Uterus (tissue), 2 donors: ENCODE results near the gene HCAR1.

ENCODE experiments used
- CTCF ChIP-seq, 4 experiments: fragments of 200-600 bp in 2 of 4; fragments of 450-650 bp in 2 of 4; sonication (generic) in 2 of 4; IDR thresholded peaks; one replicate each; pipeline ENCODE4 v1.5.1; 2016 to 2019; ENCODE audit warnings: antibody characterized with exemption in 4 of 4, mild to moderate bottlenecking in 2 of 4, moderate library complexity in 1 of 4
- POLR2A ChIP-seq, 2 donors: fragments of 450-650 bp; IDR thresholded peaks; one replicate each; pipeline ENCODE4 v1.6.1; 2016; ENCODE audit warnings: antibody characterized with exemption in 2 of 2, mild to moderate bottlenecking in 1 of 2, moderate library complexity in 1 of 2

- TF ChIP-seq CTCF (IDR thresholded peaks at IDR 0.05) (no peak), POLR2A (IDR thresholded peaks at IDR 0.05) (no peak)
Measured at GRCh38 chr12:122738571-122738970, 7.9 kb upstream of the HCAR1 start.
